Measurements from ENCODE around the gene HTT. TPM values are rescaled to one million over a fixed set of nuclear protein-coding genes. Genes with fewer than 3 reads are reported as not detected.

Gene HTT
- total RNA-seq, 5 donors from 2014 or later (not counting 1 experiment from before 2014, with no cell fraction given): 60.3 to 97.1 (median 71.4) TPM

DNA sequence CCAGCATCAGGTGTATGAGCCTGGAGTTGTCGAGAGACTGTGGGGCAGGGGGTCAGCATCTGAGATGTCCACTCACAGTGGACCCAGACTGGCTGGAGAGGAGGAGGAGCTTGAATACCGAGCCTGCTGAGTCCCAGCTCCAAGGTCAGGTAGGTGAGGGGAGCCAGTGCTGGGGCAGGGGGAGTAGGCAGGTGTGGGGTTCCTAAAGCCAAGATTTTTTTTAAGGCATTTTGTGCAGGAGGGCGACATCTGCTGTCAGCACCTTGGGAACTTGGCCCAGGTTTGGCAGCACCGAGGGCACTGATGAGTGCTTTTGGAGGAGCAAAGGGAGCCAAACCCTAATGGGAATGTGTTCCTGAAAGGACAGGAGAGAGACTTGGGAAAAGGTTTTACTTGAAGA, 110.2 kb downstream of the HTT start:
- WGBS (ENCODE audit: insufficient coverage): 95% methylated on average over 4 of the region's 4 CpGs
- no peaks in the 10 kb centered on the region for H3K9me3 ChIP-seq
- H3K27me3 ChIP-seq (replicated peaks in 1 of 2; ENCODE audit: control insufficient read depth in 2 of 2, extremely low read depth in 1 of 2, insufficient read depth in 2 of 2, low read length in 1 of 2): no peaks in the 10 kb centered on the region
- ATAC-seq (replicated peaks in 1 of 4): no peak
- H3K4me3 ChIP-seq (ENCODE audit: control insufficient read depth in 1 of 2, extremely low read depth in 1 of 2, low read length in 1 of 2): no peak overlapping the region
- ChIA-PET POLR2A (no interaction called here), CTCF (no interaction called here)
- H3K36me3 ChIP-seq (ENCODE audit: control insufficient read depth in 2 of 2, extremely low read depth in 1 of 2, insufficient read depth in 1 of 2, low read length in 1 of 2): peaks cover 26 to 76% of the 10 kb centered on the region in 2 donors
- no peaks in the 10 kb centered on the region for H3K9me3 Mint-ChIP-seq
- H3K27ac ChIP-seq (ENCODE audit: low read length): no peak overlapping the region
- peaks cover 83% of the 10 kb centered on the region for H3K36me3 Mint-ChIP-seq
- peaks cover 0 to 7% (median 0%) of the 10 kb centered on the region in 3 donors for H3K4me1 Mint-ChIP-seq
- H3K4me3 Mint-ChIP-seq: no peak overlapping the region
- H3K27me3 Mint-ChIP-seq: no peaks in the 10 kb centered on the region
- no peak for DNase-seq
- no peaks in the 10 kb centered on the region for H3K4me1 ChIP-seq (ENCODE audit: control insufficient read depth in 1 of 2, extremely low read depth in 1 of 2, insufficient read depth in 2 of 2, low read length in 2 of 2)
- peak overlapping the region in 1 of 2 donors; percentile 11 for H3K27ac Mint-ChIP-seq

DNA sequence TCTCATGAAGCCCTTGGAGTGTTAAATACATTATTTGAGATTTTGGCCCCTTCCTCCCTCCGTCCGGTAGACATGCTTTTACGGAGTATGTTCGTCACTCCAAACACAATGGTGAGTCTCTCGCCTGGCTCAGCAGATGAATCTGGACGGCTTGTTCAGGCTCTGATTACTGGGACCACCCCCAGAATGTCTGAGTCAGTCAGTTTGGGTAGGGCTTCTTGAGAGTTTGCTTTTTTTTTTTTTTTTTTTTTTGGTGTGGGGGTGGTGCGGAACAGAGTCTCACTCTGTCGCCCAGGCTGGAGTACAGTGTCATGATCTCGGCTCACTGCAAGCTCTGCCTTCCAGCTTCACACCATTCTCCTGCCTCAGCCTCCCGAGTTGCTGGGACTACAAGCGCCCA, 112.1 kb downstream of the HTT start:
- Histone ChIP-seq H3K4me3 (ENCODE audit: control insufficient read depth in 1 of 2, extremely low read depth in 1 of 2, low read length in 1 of 2) (no peak overlapping the region), H3K27ac (ENCODE audit: low read length) (no peak overlapping the region), H3K27me3 (replicated peaks in 1 of 2; ENCODE audit: control insufficient read depth in 2 of 2, extremely low read depth in 1 of 2, insufficient read depth in 2 of 2, low read length in 1 of 2) (no peaks in the 10 kb centered on the region), H3K9me3 (no peaks in the 10 kb centered on the region), H3K36me3 (ENCODE audit: control insufficient read depth in 2 of 2, extremely low read depth in 1 of 2, insufficient read depth in 1 of 2, low read length in 1 of 2) (peaks cover 31 to 71% of the 10 kb centered on the region in 2 donors), H3K4me1 (ENCODE audit: control insufficient read depth in 1 of 2, extremely low read depth in 1 of 2, insufficient read depth in 2 of 2, low read length in 2 of 2) (peaks cover 0 to 7% of the 10 kb centered on the region in 2 experiments)
- ChIA-PET POLR2A (interaction anchor here in 1 of 2 donors (0.6 kb wide), 1 partner anchor 36 kb away, joined by 3 read pairs; no protein-coding TSS in a partner anchor), CTCF (interaction anchor here in 1 of 2 donors (0.7 kb wide), 1 partner anchor 9 kb away, joined by 6 read pairs; no protein-coding TSS in a partner anchor)
- H3K4me1 Mint-ChIP-seq: peaks cover 3 to 12% (median 5%) of the 10 kb centered on the region in 3 donors
- H3K4me3 Mint-ChIP-seq: no peak overlapping the region
- no peak overlapping the region for H3K27ac Mint-ChIP-seq
- H3K9me3 Mint-ChIP-seq: no peaks in the 10 kb centered on the region
- no peak for ATAC-seq (replicated peaks in 1 of 4)
- 94% methylated on average over 4 of the region's 11 CpGs for WGBS (ENCODE audit: insufficient coverage)
- peaks cover 77% of the 10 kb centered on the region for H3K36me3 Mint-ChIP-seq
- no peaks in the 10 kb centered on the region for H3K27me3 Mint-ChIP-seq
- DNase-seq: no peak

DNA sequence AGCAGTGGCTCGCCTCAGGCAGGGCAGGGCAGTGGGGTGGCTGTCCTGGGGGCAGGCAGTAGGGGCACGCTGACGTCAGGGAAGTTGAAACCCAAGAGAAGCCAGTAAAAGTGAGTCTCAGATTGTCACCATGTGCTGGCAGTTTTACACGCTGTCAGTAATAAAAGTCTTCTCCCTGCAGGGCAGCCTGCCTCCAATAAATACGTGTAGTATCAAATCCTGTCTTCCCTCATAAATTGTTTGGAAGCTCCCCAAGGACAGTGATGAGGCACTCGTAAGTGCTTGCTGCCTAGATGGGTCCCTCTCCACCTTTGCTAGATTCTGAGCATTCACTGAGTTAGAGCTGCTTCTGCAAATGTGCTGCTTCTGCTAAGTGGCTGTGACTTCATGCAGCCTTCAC, 113.6 kb downstream of the HTT start:
- no peak for ATAC-seq (replicated peaks in 1 of 4)
- 99% methylated on average over 6 of the region's 6 CpGs for WGBS (ENCODE audit: insufficient coverage)
- POLR2A ChIA-PET: no interaction called here

DNA sequence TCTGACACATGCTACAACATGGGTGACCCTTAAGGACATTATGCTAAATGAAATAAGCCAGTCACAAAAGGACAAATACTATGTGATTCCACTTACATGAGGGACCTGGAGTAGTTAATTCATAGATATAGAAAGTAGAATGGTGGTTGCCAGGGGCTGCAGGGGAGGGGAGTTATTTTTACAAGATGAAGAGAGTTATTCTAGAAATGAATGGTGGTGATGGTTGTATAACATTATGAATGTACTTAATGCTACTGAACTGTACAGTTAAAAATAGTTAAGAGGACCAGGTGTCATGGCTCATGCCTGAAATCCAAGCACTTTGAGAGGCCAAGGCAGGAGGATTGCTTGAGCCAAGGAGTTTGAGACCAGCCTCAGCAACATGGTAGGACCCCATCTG, 115.0 kb downstream of the HTT start:
- no peaks in the 10 kb centered on the region for H3K27me3 Mint-ChIP-seq
- no peak overlapping the region for H3K4me3 Mint-ChIP-seq
- Histone ChIP-seq H3K27me3 (replicated peaks in 1 of 2; ENCODE audit: control insufficient read depth in 2 of 2, extremely low read depth in 1 of 2, insufficient read depth in 2 of 2, low read length in 1 of 2) (no peaks in the 10 kb centered on the region), H3K9me3 (no peaks in the 10 kb centered on the region), H3K27ac (ENCODE audit: low read length) (no peak overlapping the region), H3K4me1 (ENCODE audit: control insufficient read depth in 1 of 2, extremely low read depth in 1 of 2, insufficient read depth in 2 of 2, low read length in 2 of 2) (peaks cover 6 to 32% of the 10 kb centered on the region in 2 experiments), H3K36me3 (ENCODE audit: control insufficient read depth in 2 of 2, extremely low read depth in 1 of 2, insufficient read depth in 1 of 2, low read length in 1 of 2) (peaks cover 21 to 43% of the 10 kb centered on the region in 2 donors), H3K4me3 (ENCODE audit: control insufficient read depth in 1 of 2, extremely low read depth in 1 of 2, low read length in 1 of 2) (no peak overlapping the region)
- H3K4me1 Mint-ChIP-seq: peaks cover 20 to 33% (median 26%) of the 10 kb centered on the region in 3 donors
- DNase-seq (no peak), ATAC-seq (replicated peaks in 1 of 4) (no peak)
- POLR2A ChIA-PET: no interaction called here
- H3K36me3 Mint-ChIP-seq: peaks cover 52% of the 10 kb centered on the region
- CTCF ChIA-PET: no interaction called here
- H3K27ac Mint-ChIP-seq: peak overlapping the region in 1 of 2 donors; percentile 55
- H3K9me3 Mint-ChIP-seq: no peaks in the 10 kb centered on the region

More for the DNA sequence above, 113.6 kb downstream of the HTT start:
- Mint-ChIP-seq H3K27ac (no peak overlapping the region), H3K4me3 (no peak overlapping the region), H3K4me1 (peaks cover 11 to 24% (median 13%) of the 10 kb centered on the region in 3 donors), H3K27me3 (no peaks in the 10 kb centered on the region), H3K36me3 (peaks cover 64% of the 10 kb centered on the region), H3K9me3 (no peaks in the 10 kb centered on the region)
- H3K4me3 ChIP-seq (ENCODE audit: control insufficient read depth in 1 of 2, extremely low read depth in 1 of 2, low read length in 1 of 2): no peak overlapping the region
- H3K9me3 ChIP-seq: no peaks in the 10 kb centered on the region
- H3K27ac ChIP-seq (ENCODE audit: low read length): no peak overlapping the region
- H3K4me1 ChIP-seq (ENCODE audit: control insufficient read depth in 1 of 2, extremely low read depth in 1 of 2, insufficient read depth in 2 of 2, low read length in 2 of 2): peaks cover 0 to 21% of the 10 kb centered on the region in 2 experiments
- CTCF ChIA-PET: no interaction called here
- no peaks in the 10 kb centered on the region for H3K27me3 ChIP-seq (replicated peaks in 1 of 2; ENCODE audit: control insufficient read depth in 2 of 2, extremely low read depth in 1 of 2, insufficient read depth in 2 of 2, low read length in 1 of 2)
- peaks cover 30 to 56% of the 10 kb centered on the region in 2 donors for H3K36me3 ChIP-seq (ENCODE audit: control insufficient read depth in 2 of 2, extremely low read depth in 1 of 2, insufficient read depth in 1 of 2, low read length in 1 of 2)
- no peak for DNase-seq

DNA sequence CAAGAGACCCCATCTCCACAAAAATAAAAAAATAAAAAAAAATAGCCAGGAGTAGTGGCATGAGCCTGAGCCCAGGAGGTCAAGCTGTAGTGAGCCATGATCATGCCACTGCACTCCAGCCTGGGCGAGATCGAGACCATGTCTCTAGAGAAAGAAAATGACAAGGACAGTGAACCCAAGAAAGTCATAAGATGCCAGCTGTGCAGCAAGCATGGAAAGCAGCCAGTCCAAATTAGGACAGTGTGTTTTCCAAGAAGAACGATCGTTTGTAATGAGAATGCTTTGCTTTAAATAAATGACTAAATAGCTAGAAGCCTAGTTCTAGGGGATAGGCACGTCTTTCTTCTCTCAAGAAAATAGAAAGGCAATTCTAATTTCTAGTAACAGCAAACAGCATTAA, 116.1 kb downstream of the HTT start:
- Histone ChIP-seq H3K9me3 (no peaks in the 10 kb centered on the region), H3K27ac (ENCODE audit: low read length) (no peak overlapping the region), H3K4me1 (ENCODE audit: control insufficient read depth in 1 of 2, extremely low read depth in 1 of 2, insufficient read depth in 2 of 2, low read length in 2 of 2) (peaks cover 17 to 43% of the 10 kb centered on the region in 2 experiments), H3K27me3 (replicated peaks in 1 of 2; ENCODE audit: control insufficient read depth in 2 of 2, extremely low read depth in 1 of 2, insufficient read depth in 2 of 2, low read length in 1 of 2) (no peaks in the 10 kb centered on the region), H3K4me3 (ENCODE audit: control insufficient read depth in 1 of 2, extremely low read depth in 1 of 2, low read length in 1 of 2) (no peak overlapping the region), H3K36me3 (ENCODE audit: control insufficient read depth in 2 of 2, extremely low read depth in 1 of 2, insufficient read depth in 1 of 2, low read length in 1 of 2) (peaks cover 19 to 41% of the 10 kb centered on the region in 2 donors)
- Mint-ChIP-seq H3K4me1 (peaks cover 31 to 44% (median 37%) of the 10 kb centered on the region in 3 donors), H3K4me3 (no peak overlapping the region), H3K9me3 (no peaks in the 10 kb centered on the region), H3K27me3 (no peaks in the 10 kb centered on the region), H3K36me3 (peaks cover 48% of the 10 kb centered on the region), H3K27ac (peak overlapping the region in 1 of 2 donors; percentile 39)
- WGBS (ENCODE audit: insufficient coverage): 95% methylated on average over 4 of the region's 5 CpGs
- ChIA-PET POLR2A (interaction anchor here in 1 of 2 donors (0.6 kb wide), 1 partner anchor 1165 kb away, joined by 3 read pairs; no protein-coding TSS in a partner anchor), CTCF (interaction anchor here in 1 of 2 donors (1.0 kb wide), 1 partner anchor 9 kb away, joined by 3 read pairs; no protein-coding TSS in a partner anchor)
- ATAC-seq (replicated peaks in 1 of 4) (no peak), DNase-seq (no peak)

DNA sequence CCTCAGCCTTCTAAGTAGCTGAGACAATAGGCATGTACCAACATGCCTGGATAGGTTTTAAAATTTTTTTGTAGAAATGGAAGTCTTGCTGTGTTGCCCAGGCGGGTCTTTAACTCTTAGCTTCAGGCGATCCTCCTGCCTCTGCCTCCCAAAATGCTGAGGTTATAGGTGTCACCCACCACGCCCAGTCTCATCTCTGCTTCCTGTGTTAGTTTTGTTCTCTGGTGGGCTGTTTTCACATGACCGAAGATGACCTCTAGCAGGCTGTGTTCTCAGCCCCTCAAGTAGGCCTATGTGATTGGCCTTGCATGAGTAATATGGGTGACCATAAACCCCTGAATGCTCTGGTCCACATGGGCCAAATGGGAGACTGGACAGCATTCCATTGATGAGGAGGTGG, 117.7 kb downstream of the HTT start:
- Histone ChIP-seq H3K4me1 (ENCODE audit: control insufficient read depth in 1 of 2, extremely low read depth in 1 of 2, insufficient read depth in 2 of 2, low read length in 2 of 2) (peaks cover 32 to 59% of the 10 kb centered on the region in 2 experiments), H3K27ac (ENCODE audit: low read length) (peak overlapping the region; percentile 70), H3K9me3 (no peaks in the 10 kb centered on the region), H3K27me3 (replicated peaks in 1 of 2; ENCODE audit: control insufficient read depth in 2 of 2, extremely low read depth in 1 of 2, insufficient read depth in 2 of 2, low read length in 1 of 2) (no peaks in the 10 kb centered on the region), H3K4me3 (ENCODE audit: control insufficient read depth in 1 of 2, extremely low read depth in 1 of 2, low read length in 1 of 2) (no peak overlapping the region), H3K36me3 (ENCODE audit: control insufficient read depth in 2 of 2, extremely low read depth in 1 of 2, insufficient read depth in 1 of 2, low read length in 1 of 2) (peaks cover 19 to 37% of the 10 kb centered on the region in 2 donors)
- Mint-ChIP-seq H3K4me3 (no peak overlapping the region), H3K9me3 (no peaks in the 10 kb centered on the region), H3K4me1 (peaks cover 47 to 60% (median 54%) of the 10 kb centered on the region in 3 donors), H3K36me3 (peaks cover 45% of the 10 kb centered on the region), H3K27ac (peak overlapping the region; percentile 27 to 56), H3K27me3 (no peaks in the 10 kb centered on the region)
- ChIA-PET POLR2A (interaction anchor here in 1 of 2 donors (0.5 kb wide), 2 partner anchors 11 to 131 kb away, joined by 3 to 5 read pairs; no protein-coding TSS in a partner anchor), CTCF (interaction anchor here in 1 of 2 donors (1.6 kb wide), 1 partner anchor 27 kb away, joined by 3 read pairs; no protein-coding TSS in a partner anchor)
- peak in 2 of 4 experiments; percentile 33 to 37 for ATAC-seq (replicated peaks in 1 of 4)
- peak in 15 of 35 experiments; percentile 9 to 50 (median 20) for DNase-seq
- WGBS (ENCODE audit: insufficient coverage): 45% methylated on average over 2 of the region's 4 CpGs
